Measurements from ENCODE around the gene ISY1. TPM values are rescaled to one million over a fixed set of nuclear protein-coding genes. Genes with fewer than 3 reads are reported as not detected.

The ISY1 gene
- total and polyA plus RNA-seq, 2 of the 4 experiments (the other 2 are of a cell fraction), result 28.5 to 31.5 TPM

- Histone ChIP-seq H4K8ac (ENCODE audit: low read depth in 2 of 2, low read length in 2 of 2) (no peak overlapping the region), H3K4ac (ENCODE audit: low read depth, low read length) (no peak overlapping the region), H4K20me1 (ENCODE audit: insufficient read depth, low read length) (no peaks in the 10 kb centered on the region), H3K9me3 (ENCODE audit: control insufficient read depth, insufficient read depth, low read length) (no peaks in the 10 kb centered on the region), H3K9me1 (ENCODE audit: insufficient read depth, low read length) (no peaks in the 10 kb centered on the region), H3K14ac (replicated peaks; ENCODE audit: low read depth, low read length) (no peak overlapping the region), H3K4me2 (ENCODE audit: low read depth, low read length) (no peak overlapping the region), H3K79me1 (ENCODE audit: low read depth in 1 of 2, low read length in 2 of 2) (no peaks in the 10 kb centered on the region), H3K27ac (ENCODE audit: insufficient read depth, low read length) (no peak overlapping the region), H2BK120ac (ENCODE audit: low read depth, low read length) (no peak overlapping the region), H2AK5ac (ENCODE audit: low read depth, low read length) (no peak overlapping the region), H3K4me1 (ENCODE audit: control insufficient read depth, insufficient read depth, low read length) (peaks cover 4% of the 10 kb centered on the region), H3K23ac (ENCODE audit: low read depth, low read length) (no peak overlapping the region), H3K27me3 (ENCODE audit: control insufficient read depth, insufficient read depth, low read length) (no peaks in the 10 kb centered on the region), H3K56ac (ENCODE audit: extremely low read depth, insufficient read depth, low read length) (no peak overlapping the region), H2BK15ac (ENCODE audit: low read depth, low read length) (no peak overlapping the region), H3K9ac (ENCODE audit: low read depth, low read length) (no peak overlapping the region), H2AFZ (replicated peaks; ENCODE audit: low read length, poor library complexity) (no peak overlapping the region), H4K5ac (ENCODE audit: low read depth, low read length) (no peak overlapping the region), H2AK9ac (replicated peaks; ENCODE audit: low read depth, low read length, poor library complexity) (no peak overlapping the region), H3K36me3 (ENCODE audit: control insufficient read depth, insufficient read depth, low read length) (no peaks in the 10 kb centered on the region), H3K18ac (ENCODE audit: low read depth, low read length) (no peak overlapping the region), H2BK20ac (ENCODE audit: low read depth, low read length) (no peak overlapping the region), H3K4me3 (ENCODE audit: insufficient read depth, low read depth, low read length) (no peak overlapping the region), H2BK5ac (ENCODE audit: low read depth, low read length, poor library complexity, severe bottlenecking) (no peak overlapping the region), H4K91ac (ENCODE audit: insufficient read depth, low read depth, low read length) (no peak overlapping the region)
- no CpG with 5 or more reads among the region's 6 CpGs for WGBS, 2 experiments (ENCODE audit: extremely low coverage in 2 of 2, insufficient read length in 1 of 2)
- DNase-seq (no peak), ATAC-seq (ENCODE audit: low read depth) (no peak)
- POLR2A ChIA-PET (ENCODE audit: unreplicated experiment), result interaction anchor here (0.6 kb wide), 1 partner anchor 22 kb away, joined by 7 read pairs; no protein-coding TSS in a partner anchor
- intact Hi-C loops (cut with micrococcal nuclease) (no loop called here), dilution Hi-C loops (cut with HindIII; ENCODE audit: low sequenced_read_pairs, unreplicated experiment) (no loop called here), in situ Hi-C loops (cut with MboI; ENCODE audit: low sequenced_read_pairs) (no loop called here)
- CTCF ChIA-PET, result no interaction called here
- no TSS peak for BruUV-seq (replicated peaks)
- no peak for TF ChIP-seq ELK1 (IDR thresholded peaks at IDR 0.05; ENCODE audit: borderline replicate concordance, low read depth, low read length)
- no peak for TF ChIP-seq USF2 (IDR thresholded peaks at IDR 0.05; ENCODE audit: low read depth, low read length)
- TF ChIP-seq RAD21 (IDR thresholded peaks at IDR 0.05; ENCODE audit: low read length), result no peak
- no peak for TF ChIP-seq RFX5 (IDR thresholded peaks at IDR 0.05; ENCODE audit: low read depth, low read length)
Observed at GRCh38 chr3:129084501-129084900, 76.4 kb downstream of the ISY1 start.
